K562 (cell line): ENCODE data around the gene HDAC7. TPM values are rescaled to one million over a fixed set of nuclear protein-coding genes. Genes with fewer than 3 reads are reported as not detected.

Experiments
- ATAC-seq: fragments of 200-7000 bp; cut with Tn5 transposase; 3 replicates; pipeline ENCODE4 v1.9.1; 2020; ENCODE audit warnings: moderate library complexity
- BruUV-seq: library from RNA; stranded (reverse); fragments of 400-500 nt; replicated peaks from 2 replicates; lab custom pipeline; 2021; lab: Mats Ljungman, UMichigan
- CTCF ChIA-PET: fragments of 300-600 bp; formaldehyde crosslinking; extraction: SDS; loops from one replicate; lab custom pipeline; 2021; ENCODE audit warnings: low intra/inter-chr PET ratio; lab: Yijun Ruan, JAX
- POLR2A ChIA-PET: fragments of 300-600, 350-650 bp; sonication (Branson Sonifier 250); formaldehyde crosslinking; extraction: SDS; loops from one replicate; lab custom pipeline; 2021; ENCODE audit warnings: antibody characterized with exemption, inconsistent platforms; lab: Yijun Ruan, JAX
- DNase-seq, 4 experiments: peaks; one replicate each; pipeline versions ENCODE4 v3.0.0 to v3.0.0-alpha.2; 2011 to 2018; ENCODE audit warnings: low spot score in 3 of 4, mixed read lengths in 3 of 4; ENCODE audit errors: extremely low read depth in 1 of 4
- FAIRE-seq: peaks from 2 replicates; lab custom pipeline; 2011; peaks lifted over from hg19 to GRCh38; lab: Jason Lieb, UNC
- H2AFZ ChIP-seq: 2 replicates; pipeline ENCODE4 v1.6.0; 2011; ENCODE audit warnings: low read depth, low read length, control low read depth, inconsistent platforms
- H3K27ac ChIP-seq: fragments of 200-600 bp; 3 replicates; pipeline ENCODE4 v1.8.0; 2011; ENCODE audit warnings: low read depth, mild to moderate bottlenecking, control low read depth, inconsistent platforms, low read length, moderate library complexity, mixed read lengths; ENCODE audit errors: extremely low read depth
- H3K27me3 ChIP-seq, 2 experiments: fragments of 300-600 bp in 1 of 2; 2 replicates in 1 of 2; 3 replicates in 1 of 2; pipeline versions ENCODE4 v1.6.0 to v1.8.0; 2011; ENCODE audit warnings: inconsistent platforms in 2 of 2, low read length in 2 of 2, mild to moderate bottlenecking in 1 of 2, mixed read lengths in 1 of 2, moderate library complexity in 1 of 2; ENCODE audit not compliant: control insufficient read depth in 2 of 2, insufficient read depth in 2 of 2
- H3K36me3 ChIP-seq: fragments of 300-600 bp; 3 replicates; pipeline ENCODE4 v1.8.0; 2011; ENCODE audit warnings: mild to moderate bottlenecking, low read length, inconsistent platforms; ENCODE audit not compliant: control insufficient read depth, insufficient read depth
- H3K4me1 ChIP-seq, 2 experiments: fragments of 200-600 bp in 1 of 2; replicated peaks in 1 of 2; 2 replicates in 1 of 2; 3 replicates in 1 of 2; pipeline versions ENCODE4 v1.5.1 to v1.8.0; 2011; ENCODE audit warnings: inconsistent platforms in 2 of 2, low read length in 2 of 2, mild to moderate bottlenecking in 1 of 2, mixed read lengths in 1 of 2, moderate library complexity in 1 of 2; ENCODE audit not compliant: control insufficient read depth in 2 of 2, insufficient read depth in 2 of 2
- H3K4me2 ChIP-seq: 2 replicates; pipeline ENCODE4 v1.6.1; 2011; ENCODE audit warnings: low read length, control low read depth, inconsistent platforms, mixed read lengths; ENCODE audit not compliant: insufficient read depth
- H3K4me3 ChIP-seq: fragments of 200-600 bp; sonication (generic), shearing (Covaris generic); 2 replicates; pipeline ENCODE4 v1.5.1; 2016; ENCODE audit warnings: control low read depth, inconsistent platforms
- H3K79me2 ChIP-seq: fragments of 200-600 bp; 3 replicates; pipeline ENCODE4 v1.8.0; 2011; ENCODE audit warnings: low read length, inconsistent platforms; ENCODE audit not compliant: control insufficient read depth, insufficient read depth
- H3K9ac ChIP-seq, 2 experiments: 2 replicates each; pipeline versions ENCODE4 v1.6.0 to v1.6.1; 2011; ENCODE audit warnings: low read depth in 2 of 2, low read length in 2 of 2, control low read depth in 1 of 2, inconsistent platforms in 1 of 2, mild to moderate bottlenecking in 1 of 2, mixed read lengths in 1 of 2; ENCODE audit not compliant: insufficient read depth in 1 of 2
- H3K9me1 ChIP-seq: one replicate; pipeline ENCODE4 v1.6.0; 2011; ENCODE audit warnings: inconsistent platforms, mild to moderate bottlenecking, low read length, moderate library complexity; ENCODE audit not compliant: control insufficient read depth, insufficient read depth
- H3K9me3 ChIP-seq: replicated peaks from 2 replicates; pipeline ENCODE4 v1.5.1; 2011; ENCODE audit warnings: low read depth, low read length, inconsistent platforms; ENCODE audit not compliant: control insufficient read depth, insufficient read depth
- H4K20me1 ChIP-seq: replicated peaks from 2 replicates; pipeline ENCODE4 v1.6.1; 2011; ENCODE audit warnings: low read length, inconsistent platforms, mixed read lengths; ENCODE audit not compliant: control insufficient read depth, insufficient read depth
- EP400 ChIP-seq: fragments of 450-650 bp; IDR thresholded peaks from 2 replicates; pipeline ENCODE4 v1.6.1; 2017; ENCODE audit warnings: antibody characterized with exemption, mild to moderate bottlenecking, moderate library complexity
- ETV1 ChIP-seq: fragments of 450-650 bp; conservative IDR thresholded peaks from 2 replicates; pipeline ENCODE4 v1.6.1; 2016; ENCODE audit warnings: missing genetic modification characterization, control low read depth, low read depth, missing compliant biosample characterization
- HDAC3 ChIP-seq: fragments of 450-650 bp; IDR thresholded peaks from 2 replicates; pipeline ENCODE4 v1.6.1; 2018; ENCODE audit warnings: borderline replicate concordance, mild to moderate bottlenecking, moderate library complexity; ENCODE audit not compliant: partially characterized antibody
- MEF2D ChIP-seq: conservative IDR thresholded peaks from 2 replicates; pipeline ENCODE4 v1.6.1; 2016; ENCODE audit warnings: low read depth, missing genetic modification characterization, missing compliant biosample characterization
- MTA1 ChIP-seq: fragments of 450-650 bp; IDR thresholded peaks from 2 replicates; pipeline ENCODE4 v1.6.1; 2017; ENCODE audit warnings: borderline replicate concordance
- RNF219 ChIP-seq: fragments of 250-450 bp; sonication (Bioruptor Pico); IDR thresholded peaks from 2 replicates; pipeline ENCODE4 v1.5.0; 2022; ENCODE audit warnings: mild to moderate bottlenecking
- SMARCB1 ChIP-seq: IDR thresholded peaks from 2 replicates; pipeline ENCODE4 v1.6.1; 2011; ENCODE audit warnings: improper control_type of control experiment, low read depth; ENCODE audit not compliant: insufficient read length
- STAT5A ChIP-seq: IDR thresholded peaks from 2 replicates; pipeline ENCODE4 v1.6.1; 2012; ENCODE audit warnings: low read length, inconsistent platforms, borderline replicate concordance
- WGBS: fragments of 100-300 bp; shearing (Covaris generic); methylation state at CpG from one replicate; pipeline ENCODE4 v1.1.6; 2016; ENCODE audit warnings: low coverage, mixed read lengths; ENCODE audit not compliant: insufficient coverage; ENCODE audit errors: missing lambda C conversion rate; 5-methylcytosine and 5-hydroxymethylcytosine counted together
- in situ Hi-C: fragments of 300-500 bp; cut with MboI; formaldehyde crosslinking; loops from 4 replicates; pipeline ENCODE4 v1.15.0; 2018; ENCODE audit warnings: inconsistent platforms, mixed read lengths
- intact Hi-C: fragments of 100-400 bp; cut with micrococcal nuclease; formaldehyde crosslinking; loops from 2 replicates; pipeline ENCODE4 v1.14.2; 2022
- polyA plus RNA-seq, 8 experiments: library from polyadenylated mRNA; depleted of rRNA in 4 of 8; stranded (reverse) in 5 of 8; unstranded in 3 of 8; fragments of >200 nt; fragmentation: Nextera tagmentation in 2 of 8; fragmentation: Illumina TruSeq in 1 of 8; extraction: Ambion mirVana in 2 of 8; extraction: Trizol in 1 of 8; gene quantifications; 2 replicates each; pipeline versions ENCODE4 v1.2.1 to v1.2.3, GENCODE V29; 2011 to 2014; ENCODE audit warnings: inconsistent platforms in 1 of 8, missing spikeins in 1 of 8
- total RNA-seq, 7 experiments: library from RNA; depleted of rRNA in 6 of 7; stranded (reverse); fragments of >200 nt in 6 of 7; fragmentation: Illumina TruSeq in 2 of 7; extraction: Trizol in 2 of 7; gene quantifications; 2 replicates each; pipeline versions ENCODE4 v1.2.1 to v1.2.3, GENCODE V29; 2011 to 2021; ENCODE audit warnings: low replicate concordance in 1 of 7

The HDAC7 gene
- total and polyA plus RNA-seq, 9 of the 15 experiments (the other 6 are each of a cell fraction or from before 2014, with no cell fraction given): 2.5 to 129 (median 31.1) TPM

- peak; percentile 49; the same call in 1 of the 2 replicates for TF ChIP-seq MTA1
These were observed 75.6 kb downstream of the HDAC7 start (continued) for GRCh38 chr12:47744005-47744651.

- no peaks in the 10 kb centered on the region for H3K9me3 ChIP-seq
- ChIA-PET CTCF (interaction anchor here (0.6 to 5.5 kb wide), 10 partner anchors 16 to 446 kb away, joined by 3 to 59 read pairs (median 8); partner anchors contain the start of gene SLC48A1), POLR2A (interaction anchor here (0.6 to 2.0 kb wide), 7 partner anchors 10 to 211 kb away, joined by 3 to 5 read pairs (median 3); no protein-coding TSS in a partner anchor)
- H3K4me2 ChIP-seq: no peak overlapping the region
- no peaks in the 10 kb centered on the region for H3K79me2 ChIP-seq
- peaks cover 27 to 51% of the 10 kb centered on the region in 2 experiments for H3K4me1 ChIP-seq
- no peaks in the 10 kb centered on the region for H3K36me3 ChIP-seq
- TF ChIP-seq MEF2D: no peak
- no peak for TF ChIP-seq HDAC3
- TF ChIP-seq STAT5A: no peak
- TF ChIP-seq EP400: no peak
- TF ChIP-seq RNF219: no peak
- no peak for TF ChIP-seq SMARCB1
- no peak for TF ChIP-seq ETV1
- peak overlapping the region in 1 of 2 experiments; percentile 81; a peak in 2 of 4 replicates for H3K9ac ChIP-seq
- no peaks in the 10 kb centered on the region; the same call in 1 of the 2 replicates for H4K20me1 ChIP-seq
- intact Hi-C loops (loop anchor here (2.0 kb wide), 1 partner anchor 27 kb away; no protein-coding TSS in a partner anchor), in situ Hi-C loops (no loop called here)
- WGBS: 36% methylated on average over 9 of the region's 9 CpGs
- BruUV-seq: no TSS peak
- FAIRE-seq (no peak), ATAC-seq (no peak), DNase-seq (no peak)
- no peak overlapping the region for H3K27ac ChIP-seq
- no peaks in the 10 kb centered on the region for H3K9me1 ChIP-seq
- H3K27me3 ChIP-seq: peaks cover 16 to 51% of the 10 kb centered on the region in 2 experiments
- no peak overlapping the region for H2AFZ ChIP-seq
- H3K4me3 ChIP-seq: no peak overlapping the region
These were observed 76.3 kb downstream of the HDAC7 start for GRCh38 chr12:47743311-47743860.
